H9 (cell line): ENCODE results near the gene COPS6. TPM values are rescaled to one million over a fixed set of nuclear protein-coding genes. Genes with fewer than 3 reads are reported as not detected.
A peak's percentile ranks its signal among the peaks of the same experiment; 100 is the strongest.

ENCODE experiments used
- DNase-seq: peaks from one replicate; pipeline ENCODE4 v3.0.0-alpha.2; 2017
- H2AFZ ChIP-seq: one replicate; pipeline ENCODE4 v1.6.1; 2013; ENCODE audit warnings: mild to moderate bottlenecking, low read length, control low read depth, moderate library complexity
- H2AK5ac ChIP-seq: 2 replicates; pipeline ENCODE4 v1.6.1; 2013; ENCODE audit warnings: low read length, control low read depth, mixed read lengths; ENCODE audit not compliant: insufficient read length
- H2BK120ac ChIP-seq: one replicate; pipeline ENCODE4 v1.6.1; 2013; ENCODE audit warnings: low read depth, mild to moderate bottlenecking, low read length, control low read depth, inconsistent platforms; ENCODE audit not compliant: poor library complexity, severe bottlenecking
- H2BK12ac ChIP-seq: 2 replicates; pipeline ENCODE4 v1.6.1; 2013; ENCODE audit warnings: low read length, control low read depth, mixed read lengths, low read depth; ENCODE audit not compliant: insufficient read length
- H2BK15ac ChIP-seq: 2 replicates; pipeline ENCODE4 v1.6.1; 2013; ENCODE audit warnings: low read depth, low read length, control low read depth
- H2BK20ac ChIP-seq: one replicate; pipeline ENCODE4 v1.6.1; 2013; ENCODE audit warnings: low read depth, mild to moderate bottlenecking, low read length, control low read depth, inconsistent platforms; ENCODE audit not compliant: poor library complexity, severe bottlenecking
- H2BK5ac ChIP-seq: 2 replicates; pipeline ENCODE4 v1.6.1; 2013; ENCODE audit warnings: low read length, control low read depth, mixed read lengths; ENCODE audit not compliant: insufficient read length
- H3K14ac ChIP-seq: 2 replicates; pipeline ENCODE4 v1.6.1; 2013; ENCODE audit warnings: low read length, control low read depth; ENCODE audit not compliant: insufficient read depth
- H3K18ac ChIP-seq: 2 replicates; pipeline ENCODE4 v1.6.1; 2013; ENCODE audit warnings: low read depth, mild to moderate bottlenecking, mixed read lengths, low read length, control low read depth; ENCODE audit not compliant: insufficient read length
- H3K23ac ChIP-seq: 2 replicates; pipeline ENCODE4 v1.6.1; 2013; ENCODE audit warnings: low read length, control low read depth, mixed read lengths, low read depth; ENCODE audit not compliant: insufficient read length
- H3K23me2 ChIP-seq: 2 replicates; pipeline ENCODE4 v1.6.1; 2013; ENCODE audit warnings: low read depth, mild to moderate bottlenecking, mixed read lengths, low read length, control low read depth; ENCODE audit not compliant: insufficient read length, poor library complexity, severe bottlenecking
- H3K27ac ChIP-seq: 2 replicates; pipeline ENCODE4 v1.5.1; 2013; ENCODE audit warnings: low read length, control low read depth, mixed read lengths, low read depth; ENCODE audit not compliant: insufficient read length
- H3K27me3 ChIP-seq: 2 replicates; pipeline ENCODE4 v1.6.1; 2013; ENCODE audit warnings: low read length, control low read depth, inconsistent platforms; ENCODE audit not compliant: insufficient read depth
- H3K4ac ChIP-seq: 2 replicates; pipeline ENCODE4 v1.6.1; 2013; ENCODE audit warnings: low read depth, mild to moderate bottlenecking, control low read depth, inconsistent platforms, low read length, moderate library complexity
- H3K4me1 ChIP-seq: 2 replicates; pipeline ENCODE4 v1.6.1; 2013; ENCODE audit warnings: low read length, control low read depth, inconsistent platforms; ENCODE audit not compliant: insufficient read depth
- H3K4me2 ChIP-seq: 2 replicates; pipeline ENCODE4 v1.6.1; 2013; ENCODE audit warnings: low read length, control low read depth, mixed read lengths; ENCODE audit not compliant: insufficient read length, insufficient read depth
- H3K56ac ChIP-seq: 2 replicates; pipeline ENCODE4 v1.6.1; 2013; ENCODE audit warnings: low read depth, mild to moderate bottlenecking, mixed read lengths, low read length, control low read depth; ENCODE audit not compliant: insufficient read length
- H3K79me1 ChIP-seq: 2 replicates; pipeline ENCODE4 v1.6.1; 2013; ENCODE audit warnings: low read depth, mild to moderate bottlenecking, moderate library complexity, low read length, control low read depth, inconsistent platforms; ENCODE audit not compliant: insufficient read depth, poor library complexity, severe bottlenecking
- H3K79me2 ChIP-seq: 2 replicates; pipeline ENCODE4 v1.6.1; 2013; ENCODE audit warnings: low read length, control low read depth, inconsistent platforms; ENCODE audit not compliant: insufficient read depth
- H3K9ac ChIP-seq: 2 replicates; pipeline ENCODE4 v1.6.1; 2013; ENCODE audit warnings: low read length, control low read depth, mixed read lengths; ENCODE audit not compliant: insufficient read length; ENCODE audit errors: extremely low read depth
- H3K9me3 ChIP-seq: one replicate; pipeline ENCODE4 v1.6.1; 2013; ENCODE audit warnings: low read depth, low read length, inconsistent platforms; ENCODE audit not compliant: control insufficient read depth
- H3T11ph ChIP-seq: one replicate; pipeline ENCODE4 v1.6.1; 2013; ENCODE audit warnings: mild to moderate bottlenecking, low read length, control low read depth, inconsistent platforms
- H4K20me1 ChIP-seq: one replicate; pipeline ENCODE4 v1.6.1; 2013; ENCODE audit not compliant: control insufficient read depth, insufficient read length, insufficient read depth
- H4K5ac ChIP-seq: 2 replicates; pipeline ENCODE4 v1.6.1; 2013; ENCODE audit warnings: low read depth, mild to moderate bottlenecking, mixed read lengths, low read length, control low read depth; ENCODE audit not compliant: insufficient read length
- H4K8ac ChIP-seq: replicated peaks from 2 replicates; pipeline ENCODE4 v1.6.1; 2013; ENCODE audit warnings: low read length, control low read depth, mixed read lengths, low read depth; ENCODE audit not compliant: insufficient read length
- H4K91ac ChIP-seq: 2 replicates; pipeline ENCODE4 v1.6.1; 2013; ENCODE audit warnings: low read depth, mild to moderate bottlenecking, moderate library complexity, mixed read lengths, low read length, control low read depth; ENCODE audit not compliant: insufficient read length
- H3K27ac Mint-ChIP-seq, 3 experiments: 2 replicates in 2 of 3; 3 replicates in 1 of 3; pipeline ENCODE4 v1.8.0; 2020 to 2021; ENCODE audit warnings: mixed read lengths in 3 of 3, mild to moderate bottlenecking in 1 of 3, moderate library complexity in 1 of 3
- H3K27me3 Mint-ChIP-seq: 2 replicates; pipeline ENCODE4 v1.8.0; 2021; ENCODE audit warnings: low read depth, mild to moderate bottlenecking, moderate library complexity, mixed read lengths
- H3K36me3 Mint-ChIP-seq, 3 experiments: 2 replicates in 2 of 3; 3 replicates in 1 of 3; pipeline ENCODE4 v1.8.0; 2020 to 2021; ENCODE audit warnings: low read depth in 3 of 3, mixed read lengths in 3 of 3; ENCODE audit not compliant: insufficient read depth in 1 of 3
- H3K4me1 Mint-ChIP-seq, 2 experiments: 2 replicates each; pipeline ENCODE4 v1.8.0; 2020; ENCODE audit warnings: mixed read lengths in 2 of 2
- H3K4me3 Mint-ChIP-seq, 2 experiments: 2 replicates in 1 of 2; 3 replicates in 1 of 2; pipeline ENCODE4 v1.8.0; 2020 to 2021; ENCODE audit warnings: mild to moderate bottlenecking in 2 of 2, mixed read lengths in 2 of 2, moderate library complexity in 1 of 2
- H3K9me3 Mint-ChIP-seq, 2 experiments: 2 replicates in 1 of 2; 3 replicates in 1 of 2; pipeline ENCODE4 v1.8.0; 2020; ENCODE audit warnings: mild to moderate bottlenecking in 2 of 2, mixed read lengths in 2 of 2, moderate library complexity in 1 of 2
- CTCF ChIP-seq: fragments of 200-600 bp; sonication (generic); conservative IDR thresholded peaks from 3 replicates; pipeline ENCODE4 v1.8.0; 2021; ENCODE audit warnings: antibody characterized with exemption, mild to moderate bottlenecking
- WGBS: extraction: QIAGEN DNeasy Blood & Tissue Kit; methylation state at CpG from one replicate; pipeline ENCODE4 v1.1.7; 2013; ENCODE audit warnings: missing lambda C conversion rate, low lambda C conversion rate, mixed read lengths; ENCODE audit not compliant: insufficient read length; ENCODE audit errors: extremely low coverage; 5-methylcytosine and 5-hydroxymethylcytosine counted together
- total RNA-seq: library from RNA; stranded (reverse); gene quantifications from 2 replicates; pipeline ENCODE4 v1.2.1, GENCODE V29; 2021

The COPS6 gene
- total RNA-seq, 1 experiment from 2014 or later, result 140 TPM

GRCh38 chr7:100089458-100090196, 858 bp downstream of the COPS6 start:
- Histone ChIP-seq H3K23me2 (peaks cover 4% of the 10 kb centered on the region), H3K9ac (peak overlapping the region; percentile 93), H4K20me1 (no peaks in the 10 kb centered on the region), H3K18ac (no peak overlapping the region), H4K5ac (no peak overlapping the region), H3K4me2 (peak overlapping the region; percentile 90), H2BK12ac (no peak overlapping the region), H2BK20ac (no peak overlapping the region), H3K79me2 (no peaks in the 10 kb centered on the region), H3K4ac (no peak overlapping the region), H3K56ac (no peak overlapping the region), H3T11ph (no peak overlapping the region), H3K27ac (no peak overlapping the region), H3K23ac (no peak overlapping the region), H2AFZ (no peak overlapping the region), H2AK5ac (no peak overlapping the region), H3K79me1 (no peaks in the 10 kb centered on the region), H2BK5ac (no peak overlapping the region), H3K27me3 (no peaks in the 10 kb centered on the region), H4K91ac (no peak overlapping the region), H3K9me3 (no peaks in the 10 kb centered on the region), H4K8ac (peak overlapping the region; percentile 19), H2BK120ac (no peak overlapping the region), H3K14ac (no peak overlapping the region), H2BK15ac (no peak overlapping the region), H3K4me1 (no peaks in the 10 kb centered on the region)
- DNase-seq, result no peak
- Mint-ChIP-seq H3K27me3 (peaks cover 5% of the 10 kb centered on the region), H3K4me1 (peaks cover 9% of the 10 kb centered on the region in 2 experiments), H3K4me3 (peak overlapping the region; percentile 96 to 97), H3K9me3 (no peaks in the 10 kb centered on the region; a peak in 1 of 5 replicates), H3K36me3 (peaks cover 45 to 50% (median 49%) of the 10 kb centered on the region in 3 experiments), H3K27ac (peak overlapping the region; percentile 91 to 98 (median 97))
- no CpG with 5 or more reads among the region's 7 CpGs for WGBS
- no peak for TF ChIP-seq CTCF
